GM12875 (cell line): ENCODE measurements around the gene EML5.

ENCODE experiments used
- H3K4me3 ChIP-seq: one replicate; pipeline ENCODE4 v1.5.1; 2011; ENCODE audit warnings: low read depth, low read length, control low read depth
- TF ChIP-seq, protein P1 (sequence below): IDR thresholded peaks from 2 replicates; pipeline ENCODE4 v1.5.1; 2011; ENCODE audit warnings: low read depth, mild to moderate bottlenecking, control low read depth, inconsistent platforms, low read length, moderate library complexity, borderline replicate concordance; ENCODE audit not compliant: insufficient read depth

Gene EML5

DNA sequence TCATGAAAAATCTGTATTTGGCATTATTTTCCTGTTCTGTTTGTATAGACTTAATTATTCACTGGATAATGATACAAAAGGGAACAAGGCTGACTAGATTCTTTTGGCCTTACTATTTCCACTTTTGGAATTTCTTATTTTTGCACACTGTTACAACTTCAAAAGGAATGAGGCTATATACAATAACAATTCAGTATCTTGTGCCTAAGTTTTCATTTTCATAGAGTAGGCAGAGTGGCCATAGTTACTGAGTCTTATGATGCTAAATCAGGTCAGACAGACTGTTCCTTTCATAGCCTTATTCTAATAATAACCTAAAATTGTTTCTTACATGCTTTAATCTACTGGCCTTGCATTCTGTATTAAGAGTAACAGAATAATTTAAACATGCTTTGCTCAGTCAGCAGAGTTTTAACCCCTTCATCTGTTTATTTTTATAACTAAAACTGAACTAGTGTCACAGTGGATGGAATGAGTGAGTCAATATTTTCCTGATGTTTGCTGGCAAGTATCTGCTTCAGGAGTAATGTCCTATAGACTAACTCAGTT, 42.2 kb upstream of the EML5 start:
- H3K4me3 ChIP-seq: no peak overlapping the region
- TF ChIP-seq, protein P1, sequence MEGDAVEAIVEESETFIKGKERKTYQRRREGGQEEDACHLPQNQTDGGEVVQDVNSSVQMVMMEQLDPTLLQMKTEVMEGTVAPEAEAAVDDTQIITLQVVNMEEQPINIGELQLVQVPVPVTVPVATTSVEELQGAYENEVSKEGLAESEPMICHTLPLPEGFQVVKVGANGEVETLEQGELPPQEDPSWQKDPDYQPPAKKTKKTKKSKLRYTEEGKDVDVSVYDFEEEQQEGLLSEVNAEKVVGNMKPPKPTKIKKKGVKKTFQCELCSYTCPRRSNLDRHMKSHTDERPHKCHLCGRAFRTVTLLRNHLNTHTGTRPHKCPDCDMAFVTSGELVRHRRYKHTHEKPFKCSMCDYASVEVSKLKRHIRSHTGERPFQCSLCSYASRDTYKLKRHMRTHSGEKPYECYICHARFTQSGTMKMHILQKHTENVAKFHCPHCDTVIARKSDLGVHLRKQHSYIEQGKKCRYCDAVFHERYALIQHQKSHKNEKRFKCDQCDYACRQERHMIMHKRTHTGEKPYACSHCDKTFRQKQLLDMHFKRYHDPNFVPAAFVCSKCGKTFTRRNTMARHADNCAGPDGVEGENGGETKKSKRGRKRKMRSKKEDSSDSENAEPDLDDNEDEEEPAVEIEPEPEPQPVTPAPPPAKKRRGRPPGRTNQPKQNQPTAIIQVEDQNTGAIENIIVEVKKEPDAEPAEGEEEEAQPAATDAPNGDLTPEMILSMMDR: no peak

DNA sequence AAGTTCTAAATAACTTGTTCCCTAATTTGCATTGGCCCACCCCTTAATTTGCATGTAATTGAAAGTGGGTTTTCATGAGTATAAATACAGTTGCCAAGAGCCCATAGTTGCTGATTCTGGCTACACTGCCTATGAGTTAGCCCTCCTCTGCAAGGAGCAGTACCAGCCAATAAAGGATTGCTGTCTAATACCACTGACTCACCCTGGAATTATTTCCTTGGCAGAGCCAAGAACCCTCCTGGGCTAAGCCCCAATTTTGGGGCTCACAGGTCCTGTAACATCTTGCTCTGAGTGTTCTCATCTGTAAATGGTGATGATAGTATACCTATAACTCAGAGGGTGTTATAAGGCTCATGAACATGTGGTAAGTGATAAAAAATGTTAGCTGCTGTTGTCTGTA, 38.5 kb upstream of the EML5 start:
- TF ChIP-seq, protein P1: no peak
- no peak overlapping the region for H3K4me3 ChIP-seq

DNA sequence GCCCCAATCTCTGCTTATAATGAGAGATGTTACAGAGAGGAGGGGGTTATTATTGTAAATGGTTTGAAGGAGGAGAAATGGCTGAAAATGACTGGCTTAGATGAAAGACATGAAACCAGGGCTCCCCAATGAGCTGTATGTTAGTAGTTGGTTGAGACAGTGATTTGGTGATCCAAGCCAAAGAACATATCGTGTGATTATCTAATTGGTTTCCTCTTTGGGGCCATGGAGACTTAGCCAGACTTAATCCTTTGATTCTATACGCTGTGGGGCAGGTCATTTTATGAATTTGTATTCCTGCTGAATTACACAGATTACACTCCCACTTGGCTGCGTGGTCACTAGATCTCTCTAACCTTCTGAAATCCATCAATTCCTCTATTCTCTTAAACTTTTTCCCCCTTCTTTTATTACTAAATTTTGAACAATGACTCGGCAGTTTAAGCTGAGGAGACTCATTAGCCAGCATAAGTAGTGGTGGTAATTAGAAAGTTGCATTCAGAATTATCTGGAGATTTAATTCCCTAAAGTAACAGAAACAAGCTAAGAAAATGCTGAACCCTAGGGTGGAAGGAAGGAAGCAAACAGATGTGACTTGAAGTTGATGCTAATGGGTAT, 37.0 kb upstream of the EML5 start:
- TF ChIP-seq, protein P1: no peak

DNA sequence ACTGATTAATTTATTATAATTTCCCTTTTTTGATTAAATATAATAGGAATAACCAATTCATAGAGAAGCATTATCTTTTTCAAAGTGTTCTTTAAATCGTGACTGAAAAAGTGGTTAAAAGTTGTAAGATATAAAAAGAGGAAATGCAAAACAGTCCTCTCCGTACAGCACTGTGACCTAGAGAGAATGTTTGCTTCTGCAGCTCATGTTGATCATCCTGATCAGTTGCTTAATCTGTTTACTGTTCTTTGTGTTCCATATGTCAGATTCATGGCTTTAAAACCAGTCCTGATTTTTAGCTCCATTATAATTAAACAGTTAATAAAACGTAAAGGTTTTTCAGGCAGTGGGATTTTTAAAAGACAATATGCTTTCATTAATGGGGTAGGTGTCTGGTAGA, 36.4 kb upstream of the EML5 start:
- H3K4me3 ChIP-seq: no peak overlapping the region
- TF ChIP-seq, protein P1: no peak

More for the DNA sequence above, 37.0 kb upstream of the EML5 start:
- no peak overlapping the region for H3K4me3 ChIP-seq

DNA sequence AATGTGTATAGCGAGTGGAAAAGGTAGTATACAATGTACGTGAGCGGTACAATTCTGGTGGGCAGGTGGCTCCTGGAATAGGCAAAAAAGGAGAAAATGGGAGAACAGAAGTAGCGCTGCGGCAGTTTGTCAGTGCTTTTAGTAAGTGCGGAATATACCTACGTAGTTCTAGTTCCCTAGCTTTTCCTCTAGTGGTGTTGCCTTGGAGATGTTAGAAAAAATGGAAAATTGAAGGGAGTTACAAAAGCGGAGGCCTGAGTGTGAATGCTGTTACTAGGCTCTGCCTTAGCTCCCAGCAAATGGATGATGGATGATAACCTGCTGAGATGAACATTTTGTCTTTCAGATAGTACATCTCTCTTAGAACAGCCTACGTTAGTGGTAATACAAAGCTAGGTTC, 32.8 kb upstream of the EML5 start:
- TF ChIP-seq, protein P1: no peak
- H3K4me3 ChIP-seq: no peak overlapping the region

DNA sequence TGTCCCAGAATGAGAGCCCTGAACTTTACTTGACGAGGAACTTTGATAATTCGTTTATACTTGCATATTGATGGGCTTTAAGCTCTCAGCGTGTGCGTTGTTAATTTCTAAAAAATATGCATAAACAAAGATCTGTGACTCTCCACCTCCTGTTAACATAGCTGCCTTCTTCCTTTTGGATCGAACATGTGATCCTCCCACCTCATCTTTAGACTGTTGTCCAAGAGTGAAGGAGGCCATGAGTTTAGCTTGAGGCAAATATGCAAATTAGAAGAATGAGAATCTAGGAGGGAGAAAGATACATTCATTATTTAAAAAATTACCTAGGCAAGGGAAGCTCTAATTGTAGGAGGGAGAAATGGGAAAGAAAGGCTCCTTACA, 32.3 kb upstream of the EML5 start:
- TF ChIP-seq, protein P1: no peak
- H3K4me3 ChIP-seq: peak overlapping the region; percentile 82
